Mesendoderm (in vitro differentiated cells): ENCODE results near the gene ZG16.

Source experiments
- DNase-seq: peaks from one replicate; pipeline ENCODE4 v3.0.0; 2013
- H2AK5ac ChIP-seq: 2 replicates; pipeline ENCODE4 v1.6.1; 2013; ENCODE audit warnings: low read length, inconsistent platforms
- H2BK120ac ChIP-seq: 2 replicates; pipeline ENCODE4 v1.6.1; 2013; ENCODE audit warnings: low read depth, mild to moderate bottlenecking, low read length, moderate library complexity, mixed read lengths
- H2BK15ac ChIP-seq: replicated peaks from 2 replicates; pipeline ENCODE4 v1.6.1; 2013; ENCODE audit warnings: low read depth, mild to moderate bottlenecking, moderate library complexity
- H2BK5ac ChIP-seq: 2 replicates; pipeline ENCODE4 v1.6.1; 2013; ENCODE audit warnings: low read length, inconsistent platforms
- H3K18ac ChIP-seq: 2 replicates; pipeline ENCODE4 v1.6.1; 2013; ENCODE audit warnings: mild to moderate bottlenecking, low read length, mixed read lengths
- H3K23ac ChIP-seq: one replicate; pipeline ENCODE4 v1.6.1; 2013; ENCODE audit warnings: low read length
- H3K27ac ChIP-seq: 2 replicates; pipeline ENCODE4 v1.5.1; 2013; ENCODE audit warnings: low read depth, mild to moderate bottlenecking, inconsistent platforms, low read length, moderate library complexity
- H3K27me3 ChIP-seq: 2 replicates; pipeline ENCODE4 v1.6.1; 2013; ENCODE audit warnings: low read length, control low read depth, mild to moderate bottlenecking, inconsistent platforms; ENCODE audit not compliant: insufficient read depth, poor library complexity
- H3K36me3 ChIP-seq: 2 replicates; pipeline ENCODE4 v1.6.1; 2013; ENCODE audit warnings: low read length, inconsistent platforms; ENCODE audit not compliant: control insufficient read depth, insufficient read depth
- H3K4ac ChIP-seq: one replicate; pipeline ENCODE4 v1.6.1; 2013; ENCODE audit warnings: low read depth, mild to moderate bottlenecking, low read length, moderate library complexity
- H3K4me1 ChIP-seq: 2 replicates; pipeline ENCODE4 v1.6.1; 2013; ENCODE audit warnings: low read depth, low read length, inconsistent platforms; ENCODE audit not compliant: control insufficient read depth
- H3K4me2 ChIP-seq: 2 replicates; pipeline ENCODE4 v1.6.1; 2013; ENCODE audit warnings: low read length
- H3K4me3 ChIP-seq: 2 replicates; pipeline ENCODE4 v1.5.1; 2013; ENCODE audit warnings: mild to moderate bottlenecking, low read length
- H3K56ac ChIP-seq: one replicate; pipeline ENCODE4 v1.6.1; 2013; ENCODE audit warnings: low read length
- H3K79me1 ChIP-seq: 2 replicates; pipeline ENCODE4 v1.6.1; 2013; ENCODE audit warnings: low read length, inconsistent platforms
- H3K79me2 ChIP-seq: 2 replicates; pipeline ENCODE4 v1.6.1; 2013; ENCODE audit warnings: mild to moderate bottlenecking, low read length; ENCODE audit not compliant: control insufficient read depth, insufficient read depth
- H3K9ac ChIP-seq: 2 replicates; pipeline ENCODE4 v1.6.1; 2013; ENCODE audit warnings: low read length, inconsistent platforms
- H4K5ac ChIP-seq: one replicate; pipeline ENCODE4 v1.6.1; 2013; ENCODE audit warnings: low read length
- H4K8ac ChIP-seq: one replicate; pipeline ENCODE4 v1.6.1; 2013; ENCODE audit warnings: low read depth, mild to moderate bottlenecking, control low read depth, low read length, moderate library complexity
- WGBS: extraction: QIAGEN DNeasy Blood & Tissue Kit; methylation state at CpG from one replicate; pipeline ENCODE4 v1.1.7; 2013; ENCODE audit warnings: low lambda C conversion rate, missing lambda C conversion rate; ENCODE audit not compliant: insufficient coverage; ENCODE audit errors: extremely low coverage; 5-methylcytosine and 5-hydroxymethylcytosine counted together

Gene ZG16

GRCh38 chr16:29824589-29825144 lies 46.6 kb downstream of the ZG16 start:
- Histone ChIP-seq H3K23ac (no peak overlapping the region), H3K36me3 (no peaks in the 10 kb centered on the region), H3K27ac (no peak overlapping the region), H3K79me2 (no peaks in the 10 kb centered on the region), H3K79me1 (no peaks in the 10 kb centered on the region), H3K4me1 (peaks cover 8% of the 10 kb centered on the region), H3K4me2 (no peak overlapping the region), H2BK5ac (no peak overlapping the region), H2AK5ac (no peak overlapping the region), H3K4me3 (no peak overlapping the region), H3K18ac (no peak overlapping the region), H4K8ac (no peak overlapping the region), H2BK120ac (no peak overlapping the region), H3K56ac (no peak overlapping the region), H4K5ac (no peak overlapping the region), H3K4ac (no peak overlapping the region), H3K9ac (no peak overlapping the region), H2BK15ac (no peak overlapping the region), H3K27me3 (no peaks in the 10 kb centered on the region)
- WGBS, result no CpG with 5 or more reads among the region's 7 CpGs
- DNase-seq, result no peak

- Histone ChIP-seq H2BK15ac (no peak overlapping the region), H3K9ac (no peak overlapping the region), H3K27me3 (no peaks in the 10 kb centered on the region), H3K79me1 (no peaks in the 10 kb centered on the region), H4K5ac (no peak overlapping the region), H3K18ac (no peak overlapping the region), H2AK5ac (no peak overlapping the region), H2BK120ac (no peak overlapping the region), H3K36me3 (no peaks in the 10 kb centered on the region), H3K23ac (no peak overlapping the region), H3K4me2 (no peak overlapping the region), H3K4ac (no peak overlapping the region), H2BK5ac (peak overlapping the region; percentile 54), H3K56ac (peak overlapping the region; percentile 77), H3K4me3 (no peak overlapping the region), H3K79me2 (no peaks in the 10 kb centered on the region), H4K8ac (no peak overlapping the region), H3K27ac (no peak overlapping the region), H3K4me1 (peaks cover 8% of the 10 kb centered on the region)
- WGBS, result no CpG with 5 or more reads among the region's 10 CpGs
- DNase-seq, result peak; percentile 47
Measured at GRCh38 chr16:29825145-29826044, 47.3 kb downstream of the ZG16 start.

- Histone ChIP-seq H3K27me3 (no peaks in the 10 kb centered on the region), H4K8ac (no peak overlapping the region), H3K4me1 (peaks cover 8% of the 10 kb centered on the region), H3K4me3 (no peak overlapping the region), H3K18ac (no peak overlapping the region), H3K56ac (no peak overlapping the region), H3K9ac (no peak overlapping the region), H3K27ac (no peak overlapping the region), H3K23ac (no peak overlapping the region), H2BK120ac (no peak overlapping the region), H3K79me2 (no peaks in the 10 kb centered on the region), H2AK5ac (no peak overlapping the region), H3K79me1 (no peaks in the 10 kb centered on the region), H2BK5ac (no peak overlapping the region), H3K4ac (no peak overlapping the region), H4K5ac (no peak overlapping the region), H3K4me2 (no peak overlapping the region), H3K36me3 (no peaks in the 10 kb centered on the region), H2BK15ac (no peak overlapping the region)
- no CpG with 5 or more reads among the region's 8 CpGs for WGBS
- no peak for DNase-seq
Measured at GRCh38 chr16:29826342-29826695, 48.3 kb downstream of the ZG16 start.

GRCh38 chr16:29830774-29831173 lies 52.7 kb downstream of the ZG16 start:
- no peak overlapping the region for H2AK5ac ChIP-seq
- DNase-seq, result no peak
- no peaks in the 10 kb centered on the region for H3K4me1 ChIP-seq
- no peak overlapping the region for H3K4me3 ChIP-seq
- no peak overlapping the region for H3K27ac ChIP-seq
- no peaks in the 10 kb centered on the region for H3K36me3 ChIP-seq
- no peak overlapping the region for H3K56ac ChIP-seq
- no peaks in the 10 kb centered on the region for H3K27me3 ChIP-seq
- no peak overlapping the region for H3K18ac ChIP-seq
- no peaks in the 10 kb centered on the region for H3K79me1 ChIP-seq
- H3K4me2 ChIP-seq, result no peak overlapping the region
- H3K4ac ChIP-seq, result no peak overlapping the region
- no CpG with 5 or more reads among the region's 11 CpGs for WGBS
- H3K79me2 ChIP-seq, result no peaks in the 10 kb centered on the region
- no peak overlapping the region for H2BK15ac ChIP-seq
- no peak overlapping the region for H3K9ac ChIP-seq
- H2BK120ac ChIP-seq, result no peak overlapping the region
- H2BK5ac ChIP-seq, result no peak overlapping the region
- H3K23ac ChIP-seq, result no peak overlapping the region
- H4K8ac ChIP-seq, result no peak overlapping the region
- H4K5ac ChIP-seq, result no peak overlapping the region

- H3K36me3 ChIP-seq, result no peaks in the 10 kb centered on the region
- H3K23ac ChIP-seq, result no peak overlapping the region
- no peak overlapping the region for H2BK5ac ChIP-seq
- no peak overlapping the region for H3K4me3 ChIP-seq
- no peak overlapping the region for H3K27ac ChIP-seq
- no peak overlapping the region for H3K56ac ChIP-seq
- no peak overlapping the region for H2BK15ac ChIP-seq
- H4K5ac ChIP-seq, result no peak overlapping the region
- no peak overlapping the region for H2AK5ac ChIP-seq
- H3K79me2 ChIP-seq, result no peaks in the 10 kb centered on the region
- H3K79me1 ChIP-seq, result no peaks in the 10 kb centered on the region
- WGBS, result no CpG with 5 or more reads among the region's 2 CpGs
- no peak overlapping the region for H2BK120ac ChIP-seq
- no peak for DNase-seq
- no peaks in the 10 kb centered on the region for H3K4me1 ChIP-seq
- no peak overlapping the region for H3K18ac ChIP-seq
- H3K9ac ChIP-seq, result no peak overlapping the region
- no peak overlapping the region for H4K8ac ChIP-seq
- H3K27me3 ChIP-seq, result no peaks in the 10 kb centered on the region
- H3K4me2 ChIP-seq, result no peak overlapping the region
- H3K4ac ChIP-seq, result no peak overlapping the region
Measured at GRCh38 chr16:29831490-29831889, 53.4 kb downstream of the ZG16 start.
